A673 (cell line): ENCODE measurements around the gene KRTAP9-9.

Experiments
- CTCF ChIP-seq: fragments of 300-800, 200-600 bp; sonication (generic); conservative IDR thresholded peaks from 2 replicates; pipeline ENCODE4 v1.5.1; 2017; ENCODE audit warnings: low read depth, mild to moderate bottlenecking, antibody characterized with exemption, low read length, moderate library complexity, mixed read lengths
- EZH2 ChIP-seq: fragments of 200-600 bp; sonication (generic); IDR thresholded peaks from 2 replicates; pipeline ENCODE4 v1.6.1; 2017; ENCODE audit warnings: borderline replicate concordance, low read depth, mild to moderate bottlenecking, mixed read lengths, antibody characterized with exemption, low read length; ENCODE audit not compliant: poor library complexity, severe bottlenecking

- TF ChIP-seq CTCF, result no peak
- no peak for TF ChIP-seq EZH2
Observed at GRCh38 chr17:41284043-41284442, 28.9 kb downstream of the KRTAP9-9 start.
